ENCODE data around the gene USP4. TPM values are rescaled to one million over a fixed set of nuclear protein-coding genes. Genes with fewer than 3 reads are reported as not detected.

USP4 gene
- total and polyA plus RNA-seq, 2 of the 8 experiments (the other 6 are each of a cell fraction or from before 2014, with no cell fraction given) = 16.0 to 27.8 TPM

DNA sequence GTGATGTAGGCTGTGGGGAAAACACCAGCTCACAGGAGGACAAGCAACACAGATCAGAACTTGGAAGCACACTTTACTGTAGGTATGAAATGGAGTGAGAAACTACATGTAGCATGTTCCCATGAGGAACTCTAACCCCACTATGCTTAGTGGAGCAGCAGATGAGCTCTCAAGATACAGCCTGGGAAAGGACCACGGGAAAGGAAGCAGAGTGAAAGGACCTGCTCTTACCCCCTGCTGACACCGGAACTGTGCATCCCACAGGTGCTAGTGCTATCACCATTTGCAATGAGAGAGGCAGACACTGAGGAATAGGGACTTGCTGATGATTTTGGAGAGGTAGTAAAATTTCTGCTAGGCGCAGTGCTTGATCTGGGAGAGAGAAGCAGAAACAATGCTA lies 28.6 kb downstream of the USP4 start (continued):
- no peak for TF ChIP-seq SRF (IDR thresholded peaks at IDR 0.05; ENCODE audit: low read depth, low read length)
- TF ChIP-seq RFX5 (IDR thresholded peaks at IDR 0.05; ENCODE audit: borderline replicate concordance, low read depth, low read length) = no peak
